ENCODE measurements around the gene HNF1B.

- TF ChIP-seq FOXM1 (IDR thresholded peaks at IDR 0.05; ENCODE audit: low read depth, low read length) (no peak), CBFB (IDR thresholded peaks at IDR 0.05; ENCODE audit: low read depth) (no peak), ATF7 (IDR thresholded peaks at IDR 0.05; ENCODE audit: low read depth) (no peak), SUZ12 (IDR thresholded peaks at IDR 0.05; ENCODE audit: unreplicated experiment) (no peak), POLR2AphosphoS2 (IDR thresholded peaks at IDR 0.05; ENCODE audit: low read depth, low read length) (no peak), CTCF (IDR thresholded peaks at IDR 0.05 in 2 of 3, conservative IDR thresholded peaks at IDR 0.05 in 1 of 3; ENCODE audit: control insufficient read depth in 2 of 3, extremely low read depth in 1 of 3, insufficient read depth in 1 of 3, low read depth in 3 of 3, low read length in 3 of 3) (no peak), POLR2A (IDR thresholded peaks at IDR 0.05; ENCODE audit: low read depth, low read length) (no peak), REST (IDR thresholded peaks at IDR 0.05; ENCODE audit: low read depth, low read length) (no peak)
These were observed 17.8 kb downstream of the HNF1B start for GRCh38 chr17:37726891-37727675.
